Fibroblast of skin of right biceps (primary cell): ENCODE measurements around the gene DDX31.

Experiments
- DNase-seq: peaks from one replicate; pipeline ENCODE4 v3.0.0-alpha.2; 2013

The DDX31 gene

GRCh38 chr9:132543960-132544359 is 125.8 kb downstream of the DDX31 start:
- DNase-seq = no peak

GRCh38 chr9:132543251-132543650 is 126.5 kb downstream of the DDX31 start:
- DNase-seq = no peak
